GM18870 (cell line): ENCODE results near the gene PIGP.
"Not testable (repeated sequence)": the region's sequence is repeated elsewhere in the genome, so short reads cannot be mapped to it uniquely, and the experiment has no call there.

Experiments used
- ATAC-seq: cut with Tn5 transposase; IDR thresholded peaks from one replicate; pipeline ENCODE4 v1.9.1; 2021; ENCODE audit warnings: moderate library complexity; ENCODE audit not compliant: unreplicated experiment

The PIGP gene

DNA sequence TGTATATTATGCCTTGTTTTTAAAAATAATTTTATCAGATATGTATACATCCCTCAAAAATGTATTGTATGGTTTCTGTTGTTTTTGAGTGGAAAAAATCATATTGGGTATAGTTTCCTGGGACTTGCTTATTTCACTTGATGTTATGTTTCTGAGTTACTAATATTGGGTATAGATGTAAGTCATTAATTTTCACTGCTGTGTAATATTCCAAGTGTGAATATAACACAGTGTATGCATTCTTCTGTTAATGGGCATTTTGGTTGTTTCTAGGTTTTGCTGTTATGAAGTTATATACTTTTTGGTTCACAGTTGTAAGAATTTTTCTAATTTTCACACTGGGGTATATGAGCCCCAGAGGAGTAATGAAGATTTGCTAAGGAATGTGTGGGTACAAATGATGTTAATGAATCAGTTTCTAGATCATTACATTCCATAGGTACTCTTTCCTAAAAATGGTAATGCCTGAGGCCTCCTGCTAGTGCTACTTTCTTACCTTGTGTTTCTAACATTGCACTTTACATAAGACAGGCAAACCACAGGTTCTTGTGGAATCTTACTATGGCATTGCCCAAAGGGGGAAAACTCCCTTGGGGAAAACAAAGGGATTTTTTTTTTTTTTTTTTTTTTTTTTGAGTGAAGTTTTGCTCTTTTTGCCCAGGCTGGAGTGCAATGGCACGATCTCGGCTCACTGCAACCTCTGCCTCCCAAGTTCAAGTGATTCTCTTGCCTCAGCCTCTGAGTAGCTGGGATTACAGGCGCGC is 3.4 kb upstream of the PIGP start:
- no peak for ATAC-seq

DNA sequence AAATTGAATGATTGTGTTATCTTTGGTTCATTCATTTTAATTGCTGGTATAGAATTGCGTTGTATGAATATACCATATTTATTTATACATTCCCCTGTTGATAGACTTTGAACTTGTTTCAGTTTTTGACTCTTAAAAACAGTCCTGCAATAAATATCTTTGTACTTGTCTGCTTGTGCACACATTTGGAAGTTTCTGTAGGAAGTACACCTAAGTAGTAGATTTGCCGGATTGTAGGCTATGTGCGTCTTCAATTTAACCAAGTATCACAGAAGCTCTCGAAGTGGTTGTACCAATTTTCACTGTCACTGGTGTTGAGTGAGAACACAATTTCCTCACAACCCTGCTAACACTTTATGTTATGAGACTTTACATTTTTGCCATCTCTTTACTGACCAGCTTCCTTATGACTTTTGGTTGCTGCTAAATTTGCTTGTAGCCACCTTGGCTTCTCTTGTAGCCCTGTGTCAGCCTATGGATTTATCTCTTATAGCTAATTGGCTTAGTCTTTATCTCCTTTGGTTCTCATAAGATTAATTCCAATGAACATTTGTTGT is 2.4 kb upstream of the PIGP start:
- no peak for ATAC-seq

DNA sequence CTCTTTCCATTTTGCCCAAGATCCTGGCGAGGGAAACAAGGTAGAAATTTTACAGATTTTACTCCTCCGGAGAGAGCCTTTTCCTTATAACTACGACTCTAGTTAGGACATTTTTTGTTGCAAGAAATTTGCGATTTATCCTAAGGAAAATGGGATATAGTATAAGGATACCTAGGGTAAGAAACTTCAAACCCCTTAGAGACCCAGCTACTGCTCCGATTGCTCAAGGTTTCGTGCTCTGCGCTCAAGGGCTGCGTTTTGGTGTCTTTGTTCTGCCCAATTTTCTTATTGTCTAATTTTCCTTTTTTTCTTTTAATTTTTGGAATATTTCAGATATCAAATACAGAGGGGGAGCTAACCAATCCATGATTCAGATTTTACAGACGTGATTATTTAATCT is 1.7 kb upstream of the PIGP start:
- no peak for ATAC-seq

DNA sequence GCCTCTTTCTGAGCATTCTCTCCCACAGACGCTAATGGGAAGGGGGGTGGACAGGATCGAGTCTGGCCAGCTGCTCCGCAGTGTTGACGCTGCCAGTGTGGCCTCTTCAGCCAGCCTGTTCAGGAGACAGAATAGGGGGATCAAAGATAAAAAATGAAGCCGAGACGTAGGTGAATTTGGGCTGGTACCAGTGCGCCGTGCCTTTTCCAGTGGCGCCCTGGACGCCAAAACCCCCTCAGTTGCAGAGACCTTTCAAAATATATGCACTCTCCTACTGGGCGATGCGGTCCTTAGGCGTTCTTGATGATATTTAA is 1.3 kb upstream of the PIGP start:
- ATAC-seq: no peak

DNA sequence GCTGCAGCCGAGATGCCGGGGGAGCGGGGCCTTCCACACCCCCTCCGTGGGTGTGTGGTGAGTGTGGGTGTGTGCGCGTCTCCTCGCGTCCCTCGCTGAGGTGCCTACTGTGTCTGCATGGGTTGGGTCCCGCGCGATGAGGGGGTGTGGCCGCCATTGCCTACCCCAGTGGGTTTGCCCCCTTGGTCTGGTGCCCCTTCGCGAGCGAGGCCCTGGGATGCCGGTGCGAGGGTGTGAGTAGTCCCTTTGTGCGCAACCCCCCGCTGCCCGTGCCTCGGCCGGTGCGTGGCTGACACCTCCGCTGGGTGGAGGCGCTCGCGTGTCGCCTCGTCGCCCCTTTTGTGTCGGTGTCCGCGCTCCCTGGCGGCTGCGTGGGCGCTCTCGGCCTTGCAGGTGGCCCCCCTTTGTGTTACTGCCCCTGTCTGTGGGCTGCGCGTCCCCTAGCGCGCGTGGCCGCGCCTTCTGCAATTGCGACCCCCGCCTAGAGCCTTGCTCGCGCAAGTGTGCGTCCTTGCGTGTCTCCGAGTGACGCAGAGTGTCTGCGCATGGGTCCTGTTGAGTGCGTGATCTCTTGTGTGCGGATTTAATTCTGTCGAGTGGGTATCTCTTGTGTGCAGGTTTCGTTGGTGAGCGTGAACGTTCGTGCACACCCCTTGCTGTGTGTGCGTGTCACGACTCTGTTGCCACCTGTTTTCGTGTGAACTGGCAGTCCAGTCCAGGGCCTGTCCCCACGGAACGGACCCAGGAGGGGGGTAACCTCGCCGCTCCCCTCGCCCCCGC is 736 bp upstream of the PIGP start:
- peak; percentile 32 for ATAC-seq

DNA sequence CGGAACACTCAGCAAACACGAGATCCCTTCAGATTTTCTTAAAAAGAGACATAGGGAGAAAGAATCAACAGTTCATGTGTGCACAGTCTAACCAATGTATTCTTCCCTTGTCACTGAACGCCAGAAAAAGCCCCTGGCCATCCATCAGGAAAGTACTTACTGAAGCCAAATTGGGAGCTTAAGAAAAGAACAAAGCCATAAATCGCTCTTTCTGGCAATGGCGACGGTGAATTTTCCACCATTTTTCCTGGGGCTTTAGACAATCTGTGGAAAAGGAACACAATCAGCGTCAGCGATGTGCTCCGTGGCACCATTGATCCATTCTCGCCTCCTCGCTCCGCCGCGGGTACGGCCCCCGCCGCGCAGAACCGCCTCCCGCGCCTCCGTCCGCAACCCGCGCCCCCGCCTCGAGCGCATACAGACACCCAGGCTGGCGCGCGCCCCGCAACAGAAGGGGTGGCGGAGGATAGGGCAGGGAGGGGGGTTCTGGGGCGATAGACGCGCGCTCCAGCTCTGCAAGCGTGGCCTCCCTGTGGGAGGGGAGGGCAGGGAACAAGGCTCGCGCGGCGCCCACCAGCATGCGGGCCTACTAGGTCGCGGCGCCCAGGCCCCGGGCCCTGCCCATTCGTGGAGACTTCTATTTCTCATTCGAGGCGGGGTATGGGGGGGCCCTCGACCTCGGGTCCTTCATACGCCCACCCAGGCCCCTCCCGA is 440 bp downstream of the PIGP start:
- peak; percentile 21 for ATAC-seq

DNA sequence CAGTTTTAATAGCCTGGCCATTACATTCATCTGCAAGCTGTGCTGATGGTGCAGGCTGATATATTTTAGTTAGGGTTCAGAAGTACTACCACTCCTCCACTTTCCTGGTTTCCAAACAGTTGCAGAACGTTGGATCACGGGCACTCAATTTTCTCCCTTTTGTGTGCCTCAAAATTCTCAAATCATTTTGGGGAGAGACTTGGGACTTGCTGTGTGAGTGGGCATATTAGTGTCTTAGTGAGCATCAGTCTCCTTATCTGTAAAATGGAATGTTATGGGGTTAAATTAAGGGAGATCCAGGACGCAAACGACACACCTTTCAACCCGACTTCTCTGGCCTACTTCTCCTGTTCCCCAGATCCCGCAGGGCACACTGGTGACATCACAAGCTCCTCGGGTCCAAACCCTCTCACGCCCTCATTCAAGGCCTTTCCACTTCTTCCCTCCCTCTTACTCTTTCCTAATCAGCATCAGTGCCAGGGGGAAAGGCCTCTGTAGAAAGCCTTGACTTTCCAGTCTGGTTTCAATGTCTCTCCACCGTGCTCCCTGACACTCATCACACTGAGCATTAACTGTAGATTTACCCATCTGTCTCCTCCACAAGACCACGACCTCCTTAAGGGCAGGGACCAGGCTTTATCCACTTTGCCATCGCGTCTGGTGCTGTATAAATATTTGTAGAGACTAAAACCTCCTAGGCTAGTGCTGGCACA is 1.2 kb downstream of the PIGP start:
- no peak for ATAC-seq

DNA sequence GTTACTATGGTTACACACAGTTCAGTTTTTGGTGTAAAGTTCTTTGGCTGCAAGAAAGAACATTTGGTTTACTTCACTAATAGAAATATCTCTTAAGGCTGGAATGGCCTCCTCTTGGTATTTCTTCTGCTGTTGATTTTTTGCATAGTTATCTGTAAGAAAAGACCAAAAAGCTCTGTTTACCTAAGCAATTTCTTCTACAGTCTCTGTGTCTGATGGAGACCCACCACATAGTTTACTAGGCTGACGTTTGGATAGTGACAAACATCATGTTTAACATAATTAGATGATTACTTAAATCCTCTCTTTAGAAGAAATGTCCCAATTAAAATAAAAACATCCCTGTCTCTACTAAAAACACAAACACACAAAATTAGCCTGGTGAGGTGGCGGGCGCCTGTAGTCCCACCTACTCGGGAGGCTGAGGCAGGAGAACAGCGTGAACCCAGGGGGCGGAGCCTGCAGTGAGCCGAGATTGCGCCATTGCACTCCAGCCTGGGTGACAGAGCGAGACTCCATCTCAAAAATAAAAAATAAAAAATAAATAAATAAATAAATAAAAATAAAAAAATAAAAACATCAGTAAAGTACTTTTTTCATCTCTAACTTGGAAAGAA is 7.2 kb downstream of the PIGP start:
- ATAC-seq: no peak

DNA sequence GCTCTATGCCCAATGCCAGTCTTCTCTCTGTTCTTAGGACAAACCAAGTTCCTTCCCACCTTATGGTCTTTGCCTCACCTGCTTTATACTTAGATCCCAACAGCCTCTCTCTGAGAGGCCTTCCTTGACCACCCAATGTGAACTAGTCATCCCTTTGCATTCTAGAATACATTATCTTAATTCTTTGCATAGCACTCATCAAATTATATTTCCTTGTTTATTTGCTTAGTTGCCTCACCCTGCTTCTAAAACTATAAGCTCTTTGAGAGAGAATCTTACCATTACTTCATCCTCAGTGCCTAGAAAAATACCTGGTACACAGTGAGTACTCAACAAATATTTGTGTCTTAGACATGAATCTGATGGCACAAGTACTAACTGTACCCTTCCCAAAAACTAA is 8.0 kb downstream of the PIGP start:
- no peak for ATAC-seq

DNA sequence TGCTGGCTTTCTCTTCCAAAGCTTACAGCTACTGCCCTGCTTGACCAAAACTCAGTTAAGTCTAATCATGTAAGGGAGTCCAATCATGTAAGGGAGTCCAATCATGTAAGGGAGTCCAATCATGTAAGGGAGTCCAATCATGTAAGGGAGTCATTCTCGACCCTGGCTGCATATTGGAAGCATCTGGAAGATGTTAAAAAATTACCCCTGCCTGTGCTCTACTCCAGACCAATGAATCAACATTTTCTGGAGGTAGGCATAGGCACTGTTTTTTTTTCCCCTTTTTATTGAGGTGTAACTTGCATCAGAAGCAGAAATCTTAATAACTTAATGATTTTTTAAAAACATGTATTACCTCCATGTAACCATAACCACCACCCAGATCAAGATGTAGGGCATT is 9.4 kb downstream of the PIGP start:
- no peak for ATAC-seq

DNA sequence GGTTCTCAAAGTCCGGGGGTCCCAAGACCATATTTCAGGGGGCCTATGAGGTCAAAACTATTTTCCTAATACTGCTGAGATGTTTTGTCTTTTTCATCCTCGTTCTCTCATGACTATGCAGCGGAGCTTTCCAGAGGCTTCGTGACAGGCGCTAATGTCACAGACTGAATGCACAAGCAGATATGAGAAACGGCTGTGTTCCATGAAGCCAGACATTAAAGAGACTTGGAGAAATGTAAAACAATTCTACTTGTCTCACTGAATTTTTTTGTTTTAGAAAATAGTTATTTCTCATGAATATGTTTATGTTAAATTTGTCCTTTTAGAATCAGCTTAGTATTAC is 10.3 kb downstream of the PIGP start:
- ATAC-seq: no peak

DNA sequence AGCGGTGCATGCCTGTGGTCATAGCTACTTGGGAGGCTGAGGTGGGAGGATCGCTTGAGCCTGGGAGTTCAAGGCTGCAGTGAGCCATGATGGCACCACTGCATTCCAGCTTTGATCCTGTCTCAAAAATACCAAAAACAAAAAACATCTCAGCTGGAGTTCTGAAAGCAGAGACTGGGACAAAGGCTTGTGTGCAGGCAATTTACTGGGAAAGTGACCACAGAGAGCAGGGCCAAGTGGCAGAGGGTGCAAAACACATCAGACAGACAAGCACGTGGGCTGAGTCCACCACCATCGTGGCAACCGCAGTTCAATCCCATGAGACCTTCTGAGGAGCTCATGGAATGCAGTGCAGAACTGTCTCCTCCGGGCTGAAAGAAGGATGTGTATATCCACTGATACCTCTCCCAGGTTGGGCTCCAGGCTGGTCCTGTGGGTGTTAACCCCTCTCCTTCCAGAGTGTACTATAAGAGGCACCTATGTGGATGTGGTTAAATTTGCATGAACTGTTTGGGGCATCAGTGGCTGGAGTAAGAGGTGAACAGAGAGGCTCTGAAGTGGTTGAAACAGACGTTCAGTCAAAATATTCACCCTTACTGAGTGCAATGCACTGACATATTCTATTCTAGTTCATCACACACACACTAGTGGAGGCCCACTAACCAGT is 10.8 kb downstream of the PIGP start:
- no peak for ATAC-seq

DNA sequence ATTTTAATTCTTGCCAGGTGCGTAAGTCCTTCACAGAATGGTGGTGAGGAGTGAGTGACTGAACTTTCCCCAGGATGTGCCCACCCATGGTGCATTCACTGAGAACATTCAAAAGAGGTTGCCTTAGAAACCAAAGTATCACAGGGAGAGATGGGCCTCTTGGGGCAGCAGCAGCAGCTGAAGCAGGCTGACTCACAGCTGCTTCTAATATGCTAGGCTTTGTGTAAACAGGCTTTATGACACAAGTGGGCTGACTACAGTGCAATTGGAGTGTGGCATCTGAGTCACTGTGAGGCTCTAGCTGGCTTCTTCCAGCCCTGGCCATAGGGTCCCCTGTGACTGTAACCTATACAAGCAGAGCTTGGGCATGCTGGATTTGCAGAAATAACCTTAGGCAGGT is 12.6 kb downstream of the PIGP start:
- ATAC-seq: no peak

DNA sequence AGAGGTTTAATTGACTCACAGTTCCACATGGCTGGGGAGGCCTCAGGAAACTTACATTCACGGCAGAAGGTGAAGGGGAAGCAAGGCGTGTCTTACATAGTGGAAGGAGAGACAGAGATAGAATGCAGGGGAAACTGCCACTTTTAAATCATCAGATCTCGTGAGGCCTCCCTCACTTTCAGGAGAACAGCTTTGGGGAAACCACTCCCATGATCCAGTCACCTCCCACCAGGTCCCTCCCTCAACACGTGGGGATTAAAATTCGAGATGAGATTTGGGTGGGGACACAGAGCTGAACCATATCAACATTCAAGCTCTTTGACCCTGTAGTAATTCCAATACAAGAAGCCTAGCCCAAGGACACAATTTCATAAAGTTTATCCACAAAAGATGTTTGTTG is 13.7 kb downstream of the PIGP start:
- ATAC-seq: no peak

DNA sequence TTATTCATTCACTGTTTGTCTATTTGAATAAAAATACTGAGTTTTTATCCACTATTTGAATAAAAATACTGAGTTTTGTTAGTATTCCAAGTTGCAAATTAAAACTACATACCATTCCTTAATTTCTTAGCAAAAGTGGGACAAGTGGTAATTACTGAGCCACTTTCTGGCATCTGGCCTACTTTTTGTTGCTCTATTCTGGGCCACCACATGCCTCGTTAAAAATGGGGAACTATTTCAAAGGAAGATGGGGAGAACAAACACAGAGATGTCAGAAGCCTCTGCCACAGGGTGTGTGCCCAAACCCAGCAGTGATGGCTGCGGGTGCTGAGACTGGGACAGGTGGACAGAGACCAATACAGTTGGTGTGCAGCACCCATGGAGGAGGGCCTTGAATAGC is 14.6 kb downstream of the PIGP start:
- ATAC-seq: no peak

DNA sequence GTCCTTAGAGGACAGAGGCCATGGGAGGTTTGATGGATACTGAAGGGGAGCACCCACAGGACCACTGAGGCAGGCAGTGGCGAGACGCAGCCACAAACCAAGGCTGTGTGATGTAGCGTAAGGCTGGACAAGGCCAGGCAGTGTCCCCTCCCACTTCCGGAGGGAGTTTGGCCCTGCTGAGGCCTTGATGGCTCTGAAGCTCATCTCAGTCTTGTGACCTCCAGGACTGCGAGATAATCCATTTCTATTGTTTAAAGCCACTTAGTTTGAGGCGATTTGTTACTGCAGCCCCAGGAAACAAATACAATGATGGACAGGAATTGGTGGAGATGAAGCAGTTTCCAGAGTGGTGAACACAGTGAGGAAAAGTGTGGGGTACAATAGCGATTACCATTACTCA is 15.3 kb downstream of the PIGP start:
- ATAC-seq: no peak

DNA sequence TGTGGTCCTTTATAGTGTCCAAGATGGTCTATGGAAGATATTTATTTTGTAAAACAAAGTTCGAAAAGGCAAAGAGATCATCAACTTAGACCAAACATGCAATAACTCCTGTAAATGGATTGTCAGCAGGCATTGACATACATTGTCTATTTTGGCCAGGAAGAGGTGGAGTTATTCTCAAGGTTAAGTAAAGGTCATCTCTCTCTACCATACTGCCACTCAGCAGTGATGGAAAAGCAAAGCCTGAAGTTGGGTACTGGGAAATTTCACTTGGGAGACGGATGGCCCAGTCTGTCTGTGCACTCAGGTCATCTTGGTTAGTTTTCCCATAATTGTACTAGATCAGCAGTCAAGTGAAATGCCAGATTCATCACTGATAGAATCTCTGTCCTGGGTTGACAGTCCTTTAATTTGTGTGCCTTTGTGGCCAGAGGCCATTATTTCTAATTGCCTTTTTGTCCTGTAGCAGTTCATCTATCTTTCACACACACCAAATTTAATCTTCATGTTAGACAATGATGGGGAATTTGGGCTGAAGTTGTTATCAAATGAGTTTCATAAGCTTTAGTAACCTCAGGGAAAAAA is 17.5 kb downstream of the PIGP start:
- no peak for ATAC-seq

DNA sequence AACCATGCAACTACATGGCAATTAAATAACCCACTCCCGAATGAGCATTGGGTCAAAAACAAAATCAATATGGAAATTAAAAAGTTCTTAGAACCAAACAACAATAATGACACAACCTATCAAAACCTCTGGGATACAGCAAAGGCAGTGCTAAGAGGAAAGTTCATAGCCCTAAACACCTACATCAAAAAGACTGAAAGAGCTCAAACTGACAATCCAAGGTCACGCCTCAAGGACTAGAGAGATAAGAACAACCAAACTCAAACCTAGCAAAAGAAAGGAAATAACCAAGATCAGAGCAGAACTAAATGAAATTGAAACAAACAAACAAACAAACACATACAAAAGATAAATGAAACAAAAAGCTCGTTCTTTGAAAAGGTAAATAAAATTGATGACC is 23.1 kb downstream of the PIGP start:
- not testable (repeated sequence) for ATAC-seq

DNA sequence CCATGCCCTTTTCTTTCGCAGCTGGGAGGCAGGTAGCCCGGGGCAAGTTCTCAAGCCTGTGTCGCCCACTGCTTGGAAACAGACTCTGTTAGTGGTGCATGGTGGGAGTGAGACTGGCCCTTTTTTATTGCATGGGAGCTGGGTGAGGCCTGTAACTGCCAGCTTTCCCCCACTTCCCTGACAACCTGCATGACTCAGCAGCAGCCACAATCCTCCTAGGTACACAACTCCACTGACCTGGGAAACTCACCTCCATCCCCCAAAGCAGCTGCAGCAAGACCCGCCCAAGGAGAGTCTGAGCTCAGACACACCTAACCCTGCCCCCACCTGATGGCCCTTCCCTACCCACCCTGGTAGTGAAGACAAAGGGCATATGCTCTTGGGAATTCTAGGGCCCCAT is 25.8 kb downstream of the PIGP start:
- ATAC-seq: no peak

DNA sequence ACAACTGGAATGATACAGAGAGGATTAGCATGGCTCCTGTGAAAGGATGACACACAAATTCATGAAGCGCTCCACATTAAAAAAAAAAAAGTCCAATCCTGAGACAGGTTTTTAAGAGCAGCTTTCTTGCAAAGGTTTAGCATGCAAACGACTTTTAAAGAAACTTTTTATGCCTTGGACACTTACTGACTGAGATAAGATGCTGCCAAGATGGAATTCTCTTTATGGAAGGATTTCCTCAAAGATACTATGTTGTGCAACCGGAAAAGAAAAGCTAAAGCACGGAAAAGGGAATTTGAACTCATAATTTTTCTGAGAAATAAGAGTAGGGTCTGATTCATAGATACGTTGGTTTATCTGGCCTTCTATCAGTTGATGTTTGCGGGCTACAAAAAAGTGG is 27.3 kb downstream of the PIGP start:
- no peak for ATAC-seq
